Spleen (tissue), 11 donors: ENCODE results near the gene RPL7L1. TPM values are rescaled to one million over a fixed set of nuclear protein-coding genes. Genes with fewer than 3 reads are reported as not detected.

Experiments
- DNase-seq: peaks from one replicate; pipeline ENCODE4 v3.0.0-alpha.2; 2020
- H3K27ac ChIP-seq, 8 donors: fragments of 200-600 bp; sonication (generic) in 7 of 8; 1 replicate in 4 of 8; 2 replicates in 4 of 8; pipeline versions ENCODE4 v1.5.0 to v1.8.0; 2016 to 2021; ENCODE audit warnings: inconsistent platforms in 4 of 8, mild to moderate bottlenecking in 4 of 8, moderate library complexity in 1 of 8
- H3K27me3 ChIP-seq, 7 donors: fragments of 200-600 bp; sonication (generic) in 6 of 7; replicated peaks in 1 of 7; 1 replicate in 4 of 7; 2 replicates in 3 of 7; pipeline versions ENCODE4 v1.5.0 to v1.8.0; 2016 to 2021; ENCODE audit warnings: inconsistent platforms in 3 of 7, mild to moderate bottlenecking in 1 of 7
- H3K36me3 ChIP-seq, 6 donors: fragments of 200-600 bp; sonication (generic) in 5 of 6; 1 replicate in 4 of 6; 2 replicates in 2 of 6; pipeline versions ENCODE4 v1.5.0 to v1.8.0; 2016 to 2021; ENCODE audit warnings: inconsistent platforms in 2 of 6
- H3K4me1 ChIP-seq, 6 donors: fragments of 200-600 bp; sonication (generic) in 5 of 6; 1 replicate in 3 of 6; 2 replicates in 3 of 6; pipeline versions ENCODE4 v1.5.0 to v1.8.0; 2016 to 2021; ENCODE audit warnings: inconsistent platforms in 3 of 6
- H3K4me3 ChIP-seq, 8 donors: fragments of 200-600 bp; sonication (generic) in 7 of 8; 1 replicate in 4 of 8; 2 replicates in 4 of 8; pipeline versions ENCODE4 v1.5.0 to v1.8.0; 2016 to 2021; ENCODE audit warnings: inconsistent platforms in 4 of 8, mild to moderate bottlenecking in 4 of 8, moderate library complexity in 2 of 8
- H3K9me3 ChIP-seq, 8 donors: fragments of 200-600 bp; sonication (generic) in 7 of 8; 1 replicate in 4 of 8; 2 replicates in 4 of 8; pipeline versions ENCODE4 v1.5.0 to v1.8.0; 2016 to 2021; ENCODE audit warnings: inconsistent platforms in 4 of 8
- POLR2A ChIP-seq, 3 donors: fragments of 450-650 bp; IDR thresholded peaks; one replicate each; pipeline ENCODE4 v1.5.1; 2017; ENCODE audit warnings: antibody characterized with exemption in 3 of 3, mild to moderate bottlenecking in 1 of 3
- POLR2AphosphoS5 ChIP-seq, 3 donors: sonication (generic); formaldehyde crosslinking; IDR thresholded peaks; one replicate each; pipeline ENCODE4 v1.5.1; 2017; ENCODE audit warnings: antibody characterized with exemption in 3 of 3
- WGBS, 5 donors: extraction: QIAGEN DNeasy Blood & Tissue Kit in 3 of 5; methylation state at CpG; one replicate each; pipeline versions ENCODE4 v1.1.5 to v1.1.7; 2013 to 2018; 5-methylcytosine and 5-hydroxymethylcytosine counted together
- intact Hi-C: fragments of 100-400 bp; cut with DNase I; formaldehyde crosslinking; loops from one replicate; pipeline ENCODE4 v1.15.0; 2023; ENCODE audit warnings: low total_unique reads
- polyA plus RNA-seq, 3 donors: library from polyadenylated mRNA; stranded (reverse); fragments of 200-250 nt; gene quantifications; one replicate each; pipeline ENCODE4 v1.2.1, GENCODE V29; 2013
- total RNA-seq, 7 donors: library from RNA; depleted of rRNA in 3 of 7; stranded (reverse); fragments of >200 nt in 3 of 7; fragmentation: NEBNext Ultra II Directional in 4 of 7; extraction: Animal tissue kit (Norgen Biotek cat#: 25700) in 4 of 7; gene quantifications; one replicate each; pipeline versions ENCODE4 v1.1.0 to v1.2.1, GENCODE V29; 2016 to 2021
- TF ChIP-seq, protein P1 (sequence below), 11 experiments: fragments of 200-600 bp in 7 of 11; fragments of 450-650 bp in 4 of 11; sonication (generic) in 4 of 11; IDR thresholded peaks in 8 of 11; conservative IDR thresholded peaks in 3 of 11; 1 replicate in 7 of 11; 2 replicates in 4 of 11; pipeline versions ENCODE4 v1.4.0 to v1.8.0; 2016 to 2021; ENCODE audit warnings: antibody characterized with exemption in 11 of 11, inconsistent platforms in 4 of 11, mild to moderate bottlenecking in 1 of 11
- donor health status: healthy with polysubstance abuse.
- donor health status: DM: no; HTN: no; CAD: no; lungs with moderate emphysema.
- donor health status: DM: no; HTN: no; CAD: no.
- donor health status: Bipolar disorder and iron deficiency.
- donor health status: healthy.
- donor health status: DM: no; HTN: no; CAD: no.
- donor health status: DM: yes; HTN: yes; CAD: no.

The RPL7L1 gene
- total and polyA plus RNA-seq, 10 donors, result 27.6 to 92.4 (median 66.9) TPM

DNA sequence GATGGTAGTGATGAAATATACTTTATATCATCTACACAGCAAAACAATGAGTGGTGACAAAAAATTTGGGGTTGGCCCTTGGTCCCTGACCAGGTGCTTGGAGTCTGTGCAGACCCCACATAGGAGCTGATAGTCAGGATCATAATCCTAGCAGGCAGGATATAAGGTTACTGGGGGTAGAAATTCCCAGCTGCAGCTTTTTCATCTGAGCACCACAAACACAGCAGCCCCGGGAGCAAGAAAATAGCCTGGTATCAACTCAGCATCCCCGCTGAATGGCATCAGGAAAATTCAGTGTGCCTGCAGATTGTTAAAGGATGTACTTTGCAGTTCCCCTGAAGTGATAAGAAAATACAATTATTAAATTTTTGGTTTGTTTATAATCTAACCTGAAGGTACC, 27.8 kb upstream of the RPL7L1 start:
- Histone ChIP-seq H3K36me3 (peaks cover 0 to 88% (median 46%) of the 10 kb centered on the region in 6 donors), H3K9me3 (no peaks in the 10 kb centered on the region), H3K27ac (no peak overlapping the region), H3K4me3 (no peak overlapping the region), H3K4me1 (no peaks in the 10 kb centered on the region), H3K27me3 (no peaks in the 10 kb centered on the region)
- 94 to 98% (median 96%) methylated on average over 2 of the region's 2 CpGs for WGBS, 5 donors
- intact Hi-C loops, result no loop called here
- TF ChIP-seq POLR2AphosphoS5 (IDR thresholded peaks at IDR 0.05) (no peak), POLR2A (IDR thresholded peaks at IDR 0.05) (no peak)
- TF ChIP-seq, protein P1, sequence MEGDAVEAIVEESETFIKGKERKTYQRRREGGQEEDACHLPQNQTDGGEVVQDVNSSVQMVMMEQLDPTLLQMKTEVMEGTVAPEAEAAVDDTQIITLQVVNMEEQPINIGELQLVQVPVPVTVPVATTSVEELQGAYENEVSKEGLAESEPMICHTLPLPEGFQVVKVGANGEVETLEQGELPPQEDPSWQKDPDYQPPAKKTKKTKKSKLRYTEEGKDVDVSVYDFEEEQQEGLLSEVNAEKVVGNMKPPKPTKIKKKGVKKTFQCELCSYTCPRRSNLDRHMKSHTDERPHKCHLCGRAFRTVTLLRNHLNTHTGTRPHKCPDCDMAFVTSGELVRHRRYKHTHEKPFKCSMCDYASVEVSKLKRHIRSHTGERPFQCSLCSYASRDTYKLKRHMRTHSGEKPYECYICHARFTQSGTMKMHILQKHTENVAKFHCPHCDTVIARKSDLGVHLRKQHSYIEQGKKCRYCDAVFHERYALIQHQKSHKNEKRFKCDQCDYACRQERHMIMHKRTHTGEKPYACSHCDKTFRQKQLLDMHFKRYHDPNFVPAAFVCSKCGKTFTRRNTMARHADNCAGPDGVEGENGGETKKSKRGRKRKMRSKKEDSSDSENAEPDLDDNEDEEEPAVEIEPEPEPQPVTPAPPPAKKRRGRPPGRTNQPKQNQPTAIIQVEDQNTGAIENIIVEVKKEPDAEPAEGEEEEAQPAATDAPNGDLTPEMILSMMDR (IDR thresholded peaks at IDR 0.05 in 8 of 11, conservative IDR thresholded peaks at IDR 0.05 in 3 of 11), result no peak
- no peak for DNase-seq

DNA sequence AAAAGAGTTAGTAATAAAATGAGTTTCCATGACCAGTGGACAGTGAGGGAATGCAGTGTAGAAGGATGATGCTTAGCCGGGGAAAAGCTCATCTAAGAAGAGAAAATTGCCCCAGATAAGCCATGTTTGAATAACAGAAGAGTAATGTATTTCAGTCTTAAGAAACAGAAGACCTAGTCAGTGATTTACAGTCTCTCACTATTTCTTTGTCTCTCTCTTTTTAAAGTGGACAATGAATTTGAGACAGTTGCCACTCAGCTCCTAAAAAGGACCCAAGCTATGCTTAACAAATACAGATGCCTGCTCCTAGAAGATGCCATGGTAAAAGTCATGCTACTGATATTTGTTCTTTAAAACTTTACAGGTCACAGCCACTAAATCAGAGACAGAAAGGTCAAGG, 19.4 kb upstream of the RPL7L1 start:
- Histone ChIP-seq H3K27me3 (no peaks in the 10 kb centered on the region), H3K36me3 (peaks cover 4 to 100% (median 97%) of the 10 kb centered on the region in 6 donors), H3K9me3 (no peaks in the 10 kb centered on the region), H3K4me1 (no peaks in the 10 kb centered on the region), H3K27ac (no peak overlapping the region), H3K4me3 (no peak overlapping the region)
- intact Hi-C loops, result no loop called here
- 93 to 97% (median 96%) methylated on average over 1 of the region's 1 CpG for WGBS, 5 donors
- TF ChIP-seq, protein P1 (IDR thresholded peaks at IDR 0.05 in 8 of 11, conservative IDR thresholded peaks at IDR 0.05 in 3 of 11), result no peak
- no peak for TF ChIP-seq POLR2A (IDR thresholded peaks at IDR 0.05)
- no peak for TF ChIP-seq POLR2AphosphoS5 (IDR thresholded peaks at IDR 0.05)
- no peak for DNase-seq

DNA sequence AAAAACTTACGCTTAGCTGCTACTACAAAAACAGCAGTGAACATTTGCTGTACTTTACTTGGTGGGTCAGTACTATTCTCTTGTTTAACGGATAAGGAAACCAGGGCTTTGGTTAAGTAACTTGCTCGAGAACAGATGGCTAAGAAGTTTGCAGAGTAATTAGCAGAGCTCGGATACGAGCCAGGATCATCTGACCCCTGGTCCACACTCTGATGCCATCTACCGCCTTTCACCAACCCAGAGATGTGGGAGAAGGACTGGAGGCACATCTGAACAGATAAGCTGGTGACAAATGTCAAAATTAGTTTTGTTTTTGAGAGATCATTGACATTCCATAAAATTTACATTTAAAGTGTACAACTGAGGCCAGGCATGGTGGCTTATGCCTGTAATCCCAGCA, 18.9 kb upstream of the RPL7L1 start:
- DNase-seq, result no peak
- Histone ChIP-seq H3K27ac (no peak overlapping the region), H3K9me3 (no peaks in the 10 kb centered on the region), H3K36me3 (peaks cover 4 to 100% (median 99%) of the 10 kb centered on the region in 6 donors), H3K4me3 (no peak overlapping the region), H3K4me1 (no peaks in the 10 kb centered on the region), H3K27me3 (no peaks in the 10 kb centered on the region)
- intact Hi-C loops, result no loop called here
- TF ChIP-seq POLR2AphosphoS5 (IDR thresholded peaks at IDR 0.05), result no peak
- WGBS, 5 donors, result 92 to 98% (median 95%) methylated on average over 6 of the region's 6 CpGs

DNA sequence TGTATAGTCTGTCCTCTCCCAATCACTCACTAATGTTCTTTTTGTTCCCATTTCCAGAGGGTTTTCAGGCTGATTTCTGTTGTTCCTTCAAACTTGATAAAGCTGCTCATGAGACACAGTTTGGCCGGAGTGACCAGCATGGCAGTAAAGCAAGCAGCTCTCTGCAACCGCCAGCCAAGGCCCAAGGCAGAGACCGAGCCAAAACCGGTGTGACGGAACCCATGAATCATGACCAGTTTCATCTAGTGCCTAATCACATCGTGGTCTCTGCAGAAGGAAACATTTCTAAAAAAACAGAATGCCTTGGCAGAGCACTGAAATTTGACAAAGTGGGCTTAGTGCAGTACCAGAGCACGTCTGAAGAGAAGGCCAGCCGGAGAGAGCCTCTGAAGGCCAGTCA, 14.8 kb upstream of the RPL7L1 start:
- no peak overlapping the region for H3K27ac ChIP-seq
- no peak for DNase-seq
- WGBS, 5 donors, result 81 to 95% (median 87%) methylated on average over 8 of the region's 8 CpGs
- no peak overlapping the region for H3K4me3 ChIP-seq
- H3K36me3 ChIP-seq, result peaks cover 4 to 100% (median 87%) of the 10 kb centered on the region in 6 donors
- H3K27me3 ChIP-seq, result no peaks in the 10 kb centered on the region
- TF ChIP-seq, protein P1 (IDR thresholded peaks at IDR 0.05 in 8 of 11, conservative IDR thresholded peaks at IDR 0.05 in 3 of 11), result no peak
- TF ChIP-seq POLR2AphosphoS5 (IDR thresholded peaks at IDR 0.05), result no peak
- TF ChIP-seq POLR2A (IDR thresholded peaks at IDR 0.05), result no peak
- H3K4me1 ChIP-seq, result no peaks in the 10 kb centered on the region
- intact Hi-C loops, result no loop called here
- H3K9me3 ChIP-seq, result no peaks in the 10 kb centered on the region
